Skeletal muscle cell (primary cell): ENCODE results near the gene PPP1R27.
A peak's percentile ranks its signal among the peaks of the same experiment; 100 is the strongest.
"Not testable (repeated sequence)": the region's sequence is repeated elsewhere in the genome, so short reads cannot be mapped to it uniquely, and the experiment has no call there.

Source experiments
- DNase-seq: peaks from one replicate; pipeline ENCODE4 v3.0.0-alpha.2; 2010; ENCODE audit warnings: low read depth
- H3K4me3 ChIP-seq: 2 replicates; pipeline ENCODE4 v1.5.1; 2011; ENCODE audit warnings: low read depth, mild to moderate bottlenecking, control low read depth, low read length, moderate library complexity

Gene PPP1R27

GRCh38 chr17:81843713-81844326 is 9.0 kb upstream of the PPP1R27 start:
- no peak overlapping the region for H3K4me3 ChIP-seq
- DNase-seq: no peak

GRCh38 chr17:81842725-81843504 is 8.1 kb upstream of the PPP1R27 start:
- DNase-seq: no peak
- no peak overlapping the region for H3K4me3 ChIP-seq

GRCh38 chr17:81842378-81842724 is 7.5 kb upstream of the PPP1R27 start:
- no peak overlapping the region for H3K4me3 ChIP-seq
- DNase-seq: no peak

DNA sequence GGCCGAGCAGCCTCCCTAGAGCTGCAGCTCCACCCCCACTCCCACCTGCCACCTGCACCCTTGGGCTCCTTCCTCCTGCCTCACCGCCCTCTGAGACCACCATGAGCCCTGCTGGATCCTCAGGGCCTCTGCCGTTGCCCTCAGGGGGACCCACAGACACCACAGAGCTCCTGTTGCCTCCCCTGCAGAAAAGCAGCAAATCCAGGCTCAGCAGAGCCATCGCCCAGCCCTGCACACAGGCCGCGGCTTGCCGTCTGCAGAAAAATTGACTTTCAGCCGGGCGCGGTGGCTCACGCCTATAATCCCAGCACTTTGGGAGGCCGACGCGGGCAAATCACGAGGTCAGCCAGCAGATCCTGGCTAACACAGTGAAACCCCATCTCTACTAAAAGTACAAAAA is 7.0 kb upstream of the PPP1R27 start:
- H3K4me3 ChIP-seq: no peak overlapping the region
- DNase-seq: no peak

GRCh38 chr17:81840826-81841778 is 6.3 kb upstream of the PPP1R27 start:
- H3K4me3 ChIP-seq: no peak overlapping the region
- DNase-seq: no peak

DNA sequence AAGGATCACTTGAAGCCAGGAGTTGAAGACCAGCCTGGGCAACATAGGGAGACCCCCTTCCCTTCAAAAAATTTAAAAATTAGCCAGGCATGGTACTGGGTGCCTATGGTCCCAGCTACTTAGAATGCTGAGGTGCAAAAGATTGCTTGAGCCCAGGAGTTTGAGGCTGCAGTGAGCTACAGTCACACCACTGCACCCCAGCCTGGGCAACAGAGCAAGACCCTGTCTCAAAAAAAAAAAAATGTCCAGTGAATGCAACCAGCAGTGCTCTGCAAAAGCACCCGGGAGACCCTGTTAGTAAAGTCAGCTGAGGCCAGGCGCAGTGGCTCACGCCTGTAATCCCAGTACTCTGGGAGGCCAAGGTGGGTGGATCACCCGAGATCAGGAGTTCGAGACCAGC is 5.2 kb upstream of the PPP1R27 start:
- not testable (repeated sequence) for DNase-seq, H3K4me3 ChIP-seq

DNA sequence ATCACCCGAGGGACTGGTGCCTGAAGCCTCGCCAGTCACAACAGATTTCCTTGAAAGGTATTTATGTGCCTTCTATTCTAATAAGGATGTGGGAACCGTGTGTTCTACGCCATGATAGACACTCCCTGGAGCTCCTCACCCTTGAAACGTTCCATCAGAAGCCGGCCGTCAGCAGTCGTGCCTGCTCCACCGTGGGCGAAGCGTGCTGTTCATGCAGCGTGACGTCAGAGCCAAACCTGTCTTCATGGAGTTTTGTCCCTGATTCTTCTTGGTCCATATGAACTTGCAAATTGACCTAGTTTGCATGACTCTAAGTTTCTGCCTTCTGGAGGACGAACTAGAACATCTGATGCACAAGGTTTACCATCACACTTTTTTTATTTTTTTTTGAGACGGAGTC is 4.5 kb upstream of the PPP1R27 start:
- DNase-seq: no peak
- H3K4me3 ChIP-seq: no peak overlapping the region

- no peak overlapping the region for H3K4me3 ChIP-seq
- DNase-seq: no peak
Observed at GRCh38 chr17:81838753-81839255, 4.0 kb upstream of the PPP1R27 start.

DNA sequence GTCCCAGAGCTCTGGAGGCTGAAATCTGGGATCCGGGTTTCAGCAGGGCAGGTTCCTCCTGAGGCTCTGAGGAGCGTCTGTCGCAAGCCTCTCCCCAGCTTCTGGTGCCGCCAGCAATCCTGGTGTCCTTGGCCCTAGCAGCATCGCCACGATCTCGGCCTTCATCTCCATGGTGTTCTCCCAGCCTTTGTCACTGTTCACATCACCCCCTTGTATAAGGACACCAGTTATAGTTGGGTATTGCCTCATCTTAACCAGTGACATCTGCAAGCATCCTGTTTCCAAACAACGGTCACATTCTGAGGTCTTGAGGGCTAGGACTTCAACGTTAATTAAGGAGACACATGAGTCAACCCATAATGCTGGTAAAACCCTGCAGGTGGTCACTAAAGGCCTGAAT is 2.8 kb upstream of the PPP1R27 start:
- no peak overlapping the region for H3K4me3 ChIP-seq
- DNase-seq: no peak

DNA sequence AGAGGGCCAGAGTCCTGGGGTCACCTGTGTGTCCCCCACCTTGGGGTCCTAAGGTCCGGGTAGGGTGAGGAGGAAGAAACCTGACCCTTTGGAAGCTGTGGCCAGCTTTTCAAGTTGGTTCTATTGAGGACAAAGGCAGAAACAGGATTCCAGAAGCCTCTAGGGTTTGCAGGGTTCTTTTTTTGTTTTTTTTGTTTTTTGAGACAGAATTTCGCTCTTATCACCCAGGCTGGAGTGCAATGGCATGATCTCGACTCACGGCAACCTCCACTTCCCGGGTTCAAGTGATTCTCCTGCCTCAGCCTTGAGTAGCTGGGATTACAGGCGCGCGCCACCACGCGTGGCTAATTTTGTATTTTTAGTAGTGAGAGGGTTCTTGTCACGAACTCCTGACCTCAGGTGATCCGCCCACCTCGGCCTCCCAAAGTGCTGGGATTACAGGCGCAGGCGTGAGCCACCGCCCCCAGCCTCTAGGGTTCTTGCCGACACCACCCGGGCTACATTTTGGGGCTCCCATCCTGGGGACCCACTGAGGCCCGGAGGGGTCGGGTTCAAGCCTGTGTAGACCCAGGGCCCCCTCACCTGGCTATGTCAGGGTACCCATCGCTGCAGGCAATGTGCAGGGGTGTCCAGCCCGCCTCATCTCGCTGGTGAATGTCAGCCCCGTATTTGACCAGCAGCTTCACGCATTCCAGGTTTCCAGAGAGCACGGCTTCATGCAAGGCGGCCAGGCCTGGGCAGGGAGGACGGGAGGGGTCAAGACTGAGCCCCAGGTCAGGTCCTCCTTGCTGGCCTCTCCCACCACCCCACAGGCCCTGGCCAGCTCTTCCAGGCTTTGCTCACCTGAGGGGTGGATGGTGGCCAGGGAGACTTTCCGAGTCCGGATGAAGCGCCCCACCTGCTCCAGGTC is 674 bp downstream of the PPP1R27 start:
- no peak for DNase-seq
- peak overlapping the region; percentile 74 for H3K4me3 ChIP-seq

GRCh38 chr17:81833160-81833920 is 1.5 kb downstream of the PPP1R27 start, which contains the start of gene MCRIP1:
Gene MCRIP1, minus strand, starts transcription at chr17:81833291. Its CDS starts 8,785 bp downstream, at chr17:81824506.
- peak; percentile 69 for DNase-seq
- peak within 1 kb of the TSS; percentile 74 for H3K4me3 ChIP-seq

DNA sequence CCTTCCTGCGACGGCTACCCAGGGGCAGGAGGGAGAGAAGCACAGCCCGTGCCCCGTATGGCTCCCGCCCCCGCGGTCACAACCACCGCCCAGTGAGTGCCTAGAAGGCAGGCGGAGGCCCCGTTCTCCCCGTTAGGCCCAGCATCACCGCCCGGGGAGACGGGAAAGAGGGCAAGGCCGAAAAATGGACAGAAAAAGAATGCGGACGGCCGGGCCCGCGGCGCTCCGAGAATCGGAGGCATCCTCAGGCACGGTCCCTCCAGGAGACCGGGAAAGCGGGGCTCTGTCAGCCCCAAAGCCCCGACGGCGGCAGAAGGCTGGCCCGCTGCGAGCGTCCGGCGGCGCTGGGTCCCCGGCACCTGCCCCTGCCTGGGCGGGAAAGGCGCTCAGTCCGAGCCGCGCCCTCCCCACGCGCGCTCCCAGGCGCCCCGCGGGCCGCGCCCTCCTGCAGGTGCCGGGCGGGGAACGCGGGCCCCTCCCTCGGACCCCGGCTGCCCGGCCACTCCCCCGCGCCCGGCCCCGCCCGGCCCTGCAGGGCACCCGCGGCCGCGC is 2.2 kb downstream of the PPP1R27 start:
- peak overlapping the region; percentile 74 for H3K4me3 ChIP-seq
- no peak for DNase-seq

- H3K4me3 ChIP-seq: peak overlapping the region; percentile 74
- no peak for DNase-seq
Observed at GRCh38 chr17:81831957-81832607, 2.8 kb downstream of the PPP1R27 start.

GRCh38 chr17:81831563-81831956 is 3.3 kb downstream of the PPP1R27 start:
- no peak for DNase-seq
- peak overlapping the region; percentile 74 for H3K4me3 ChIP-seq

DNA sequence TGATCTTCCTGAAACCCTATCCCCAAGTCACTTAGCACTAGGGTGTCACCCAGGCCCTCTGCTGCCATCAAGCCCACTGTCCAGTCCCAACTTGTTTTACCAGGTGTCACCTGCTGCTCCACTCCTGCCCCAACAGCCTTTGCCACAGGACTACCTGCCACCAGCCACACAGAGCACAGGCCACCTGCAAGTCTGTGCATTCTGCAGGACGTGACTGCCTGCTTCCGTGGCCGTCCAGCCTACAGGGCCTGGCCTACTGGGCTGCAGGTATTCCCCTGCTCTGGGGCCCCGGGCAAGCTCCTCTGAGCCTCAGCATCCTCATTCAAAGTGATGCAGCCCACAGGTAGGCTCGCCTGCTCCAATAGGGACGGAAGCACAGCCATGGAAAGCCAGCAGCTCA is 5.0 kb downstream of the PPP1R27 start:
- H3K4me3 ChIP-seq: no peak overlapping the region
- DNase-seq: no peak

- DNase-seq: no peak
- no peak overlapping the region for H3K4me3 ChIP-seq
Observed at GRCh38 chr17:81828656-81829055, 6.2 kb downstream of the PPP1R27 start.

DNA sequence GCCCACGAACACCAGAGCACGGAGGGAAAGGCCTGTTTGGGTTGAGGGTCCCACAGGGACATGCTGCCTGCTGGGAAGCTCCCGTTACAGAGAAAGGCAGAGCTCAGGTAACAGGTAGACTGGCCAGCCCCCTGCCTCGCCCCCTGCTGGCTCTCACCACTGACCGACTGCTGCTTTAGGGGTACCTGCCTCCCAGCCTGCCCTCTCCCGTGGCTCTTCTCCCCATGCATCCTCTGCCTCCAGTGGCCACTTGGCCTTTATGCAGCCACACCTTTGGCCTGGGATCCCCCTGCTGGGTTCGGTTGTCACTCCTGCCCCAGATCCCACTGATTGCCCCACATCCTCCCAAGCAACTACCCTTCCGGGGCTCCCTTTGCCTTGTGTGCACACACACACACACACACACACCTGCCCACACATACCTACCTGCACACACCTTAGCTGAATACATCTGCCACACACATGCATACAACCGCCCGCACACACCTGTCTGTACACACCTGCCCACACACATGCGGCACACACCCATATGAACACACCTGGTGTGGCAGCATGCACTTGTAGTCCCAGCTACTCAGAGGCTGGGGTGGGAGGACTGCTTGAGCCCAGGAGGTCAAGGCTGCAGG is 8.9 kb downstream of the PPP1R27 start:
- DNase-seq: no peak
- no peak overlapping the region for H3K4me3 ChIP-seq
